Breast epithelium (tissue), 4 donors: ENCODE measurements around the gene ARNT2. TPM values are rescaled to one million over a fixed set of nuclear protein-coding genes. Genes with fewer than 3 reads are reported as not detected.

Source experiments
- DNase-seq, 2 donors: peaks; one replicate each; pipeline ENCODE4 v3.0.0-alpha.2; 2019; ENCODE audit warnings: low spot score in 2 of 2
- H3K27ac ChIP-seq, 2 donors: fragments of 200-600 bp; sonication (generic) in 1 of 2; one replicate each; pipeline ENCODE4 v1.5.1; 2016 to 2019; ENCODE audit warnings: mild to moderate bottlenecking in 1 of 2
- H3K27me3 ChIP-seq, 2 donors: fragments of 200-600 bp; sonication (generic) in 1 of 2; one replicate each; pipeline versions ENCODE4 v1.5.1 to v1.6.0; 2017 to 2019; ENCODE audit warnings: control low read depth in 1 of 2, mild to moderate bottlenecking in 1 of 2
- H3K36me3 ChIP-seq: fragments of 200-600 bp; one replicate; pipeline ENCODE4 v1.5.1; 2019
- H3K4me1 ChIP-seq, 2 donors: fragments of 200-600 bp; sonication (generic); one replicate each; pipeline ENCODE4 v1.5.1; 2016 to 2019; ENCODE audit warnings: control low read depth in 1 of 2
- H3K4me3 ChIP-seq, 3 donors: fragments of 200-600 bp; sonication (generic); 1 replicate in 2 of 3; 2 replicates in 1 of 3; pipeline ENCODE4 v1.5.1; 2016 to 2019; ENCODE audit warnings: mild to moderate bottlenecking in 3 of 3, moderate library complexity in 2 of 3
- H3K9me3 ChIP-seq, 2 donors: fragments of 200-600 bp; sonication (generic) in 1 of 2; one replicate each; pipeline ENCODE4 v1.5.1; 2016 to 2019; ENCODE audit warnings: control low read depth in 1 of 2
- CTCF ChIP-seq, 3 donors: fragments of 450-650 bp; IDR thresholded peaks; one replicate each; pipeline ENCODE4 v1.5.1; 2016 to 2017; ENCODE audit warnings: antibody characterized with exemption in 3 of 3, mild to moderate bottlenecking in 3 of 3, moderate library complexity in 3 of 3
- POLR2A ChIP-seq: fragments of 450-650 bp; IDR thresholded peaks from one replicate; pipeline ENCODE4 v1.6.1; 2016; ENCODE audit warnings: antibody characterized with exemption, mild to moderate bottlenecking, moderate library complexity
- POLR2AphosphoS5 ChIP-seq, 3 donors: sonication (generic); formaldehyde crosslinking; IDR thresholded peaks; one replicate each; pipeline ENCODE4 v1.6.1; 2017; ENCODE audit warnings: antibody characterized with exemption in 3 of 3
- intact Hi-C: fragments of 100-400 bp; cut with DNase I; formaldehyde crosslinking; loops from one replicate; pipeline ENCODE4 v1.15.1; 2023; ENCODE audit warnings: low total_unique reads
- total RNA-seq, 3 donors: library from RNA; depleted of rRNA; stranded (reverse); fragments of >200 nt; gene quantifications; one replicate each; pipeline ENCODE4 v1.1.0, GENCODE V29; 2016

ARNT2 gene
- total RNA-seq, 3 donors from 2014 or later, result 5.9 to 8.5 (median 7.0) TPM

- intact Hi-C loops, result no loop called here
- Histone ChIP-seq H3K4me1 (no peaks in the 10 kb centered on the region), H3K27ac (no peak overlapping the region), H3K36me3 (no peaks in the 10 kb centered on the region), H3K27me3 (no peaks in the 10 kb centered on the region), H3K9me3 (no peaks in the 10 kb centered on the region), H3K4me3 (no peak overlapping the region)
- no peak for TF ChIP-seq POLR2AphosphoS5 (IDR thresholded peaks at IDR 0.05)
- no peak for TF ChIP-seq POLR2A
- no peak for TF ChIP-seq CTCF (IDR thresholded peaks at IDR 0.05)
- no peak for DNase-seq
Observed at GRCh38 chr15:80424381-80424780, 20.2 kb downstream of the ARNT2 start.

GRCh38 chr15:80426316-80426715 lies 22.1 kb downstream of the ARNT2 start:
- Histone ChIP-seq H3K4me3 (no peak overlapping the region), H3K36me3 (no peaks in the 10 kb centered on the region), H3K27me3 (no peaks in the 10 kb centered on the region), H3K9me3 (no peaks in the 10 kb centered on the region), H3K27ac (no peak overlapping the region), H3K4me1 (no peaks in the 10 kb centered on the region)
- intact Hi-C loops, result no loop called here
- TF ChIP-seq POLR2A, result no peak
- no peak for TF ChIP-seq CTCF (IDR thresholded peaks at IDR 0.05)
- DNase-seq, result no peak

- intact Hi-C loops, result no loop called here
- DNase-seq, result no peak
- no peak for TF ChIP-seq POLR2AphosphoS5 (IDR thresholded peaks at IDR 0.05)
- TF ChIP-seq POLR2A, result no peak
- TF ChIP-seq CTCF (IDR thresholded peaks at IDR 0.05), result no peak
- Histone ChIP-seq H3K27ac (no peak overlapping the region), H3K9me3 (no peaks in the 10 kb centered on the region), H3K4me3 (no peak overlapping the region), H3K27me3 (no peaks in the 10 kb centered on the region), H3K4me1 (no peaks in the 10 kb centered on the region), H3K36me3 (no peaks in the 10 kb centered on the region)
Observed at GRCh38 chr15:80429964-80430363, 25.8 kb downstream of the ARNT2 start.

- Histone ChIP-seq H3K36me3 (no peaks in the 10 kb centered on the region), H3K27me3 (no peaks in the 10 kb centered on the region), H3K4me1 (no peaks in the 10 kb centered on the region), H3K9me3 (no peaks in the 10 kb centered on the region), H3K27ac (no peak overlapping the region), H3K4me3 (no peak overlapping the region)
- no peak for DNase-seq
- TF ChIP-seq CTCF (IDR thresholded peaks at IDR 0.05) (no peak), POLR2AphosphoS5 (IDR thresholded peaks at IDR 0.05) (no peak), POLR2A (no peak)
- intact Hi-C loops, result no loop called here
Observed at GRCh38 chr15:80431635-80432344, 27.6 kb downstream of the ARNT2 start.

GRCh38 chr15:80432345-80432702 lies 28.1 kb downstream of the ARNT2 start:
- Histone ChIP-seq H3K4me1 (no peaks in the 10 kb centered on the region), H3K4me3 (no peak overlapping the region), H3K9me3 (no peaks in the 10 kb centered on the region), H3K27me3 (no peaks in the 10 kb centered on the region), H3K27ac (no peak overlapping the region), H3K36me3 (no peaks in the 10 kb centered on the region)
- no peak for DNase-seq
- TF ChIP-seq CTCF (IDR thresholded peaks at IDR 0.05) (no peak), POLR2A (no peak), POLR2AphosphoS5 (IDR thresholded peaks at IDR 0.05) (no peak)
- intact Hi-C loops, result no loop called here
